GM21423 (cell line): ENCODE measurements around the gene GRIK1.

Experiments used
- ATAC-seq: cut with Tn5 transposase; IDR thresholded peaks from one replicate; pipeline ENCODE4 v1.9.1; 2021; ENCODE audit warnings: mild to moderate bottlenecking, moderate library complexity; ENCODE audit not compliant: unreplicated experiment

The GRIK1 gene

DNA sequence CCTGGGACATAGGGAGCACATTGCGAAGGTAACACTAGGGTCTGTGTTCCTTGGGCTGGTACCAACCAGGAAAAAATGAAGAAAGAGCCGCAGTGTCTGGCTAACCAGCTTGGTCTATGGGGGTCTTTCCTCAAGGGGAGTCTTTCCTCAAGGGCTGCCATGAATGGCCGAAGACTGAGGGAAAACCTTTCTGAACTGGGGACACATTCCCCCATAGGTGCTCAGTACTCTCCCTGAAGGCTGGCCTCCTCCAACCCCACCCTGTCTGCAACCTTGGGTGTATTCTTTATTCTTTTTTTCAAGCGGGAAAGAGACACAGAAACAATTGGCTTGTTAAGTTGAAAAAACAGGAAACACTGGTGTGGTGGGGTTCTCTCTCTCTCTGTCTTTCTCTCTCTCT lies 440.6 kb downstream of the GRIK1 start:
- no peak for ATAC-seq

- no peak for ATAC-seq
Measured at GRCh38 chr21:29496337-29496736, 443.5 kb downstream of the GRIK1 start.

GRCh38 chr21:29490016-29490415 lies 449.8 kb downstream of the GRIK1 start:
- no peak for ATAC-seq

GRCh38 chr21:29487154-29487553 lies 452.6 kb downstream of the GRIK1 start:
- no peak for ATAC-seq
